Neuronal stem cell (in vitro differentiated cells): ENCODE data around the gene SSU72.
A peak's percentile ranks its signal among the peaks of the same experiment; 100 is the strongest.
"Not testable (repeated sequence)": the region's sequence is repeated elsewhere in the genome, so short reads cannot be mapped to it uniquely, and the experiment has no call there.

Experiments used
- DNase-seq: peaks from one replicate; pipeline ENCODE4 v3.0.0-alpha.2; 2013; ENCODE audit warnings: low spot score
- H2AFZ ChIP-seq: one replicate; pipeline ENCODE4 v1.6.1; 2013; ENCODE audit warnings: mild to moderate bottlenecking, low read length, inconsistent platforms
- H2AK5ac ChIP-seq: 2 replicates; pipeline ENCODE4 v1.6.1; 2013; ENCODE audit warnings: low read depth, mild to moderate bottlenecking, inconsistent platforms, low read length, moderate library complexity, mixed read lengths
- H2BK120ac ChIP-seq: 2 replicates; pipeline ENCODE4 v1.6.1; 2013; ENCODE audit warnings: low read depth, mild to moderate bottlenecking, inconsistent platforms, low read length, moderate library complexity, mixed read lengths
- H2BK12ac ChIP-seq: one replicate; pipeline ENCODE4 v1.6.1; 2013; ENCODE audit warnings: low read length, inconsistent platforms
- H2BK15ac ChIP-seq: 2 replicates; pipeline ENCODE4 v1.6.1; 2013; ENCODE audit warnings: mild to moderate bottlenecking, low read length, inconsistent platforms, mixed read lengths
- H2BK5ac ChIP-seq: one replicate; pipeline ENCODE4 v1.6.1; 2013; ENCODE audit warnings: inconsistent platforms, mild to moderate bottlenecking, low read length, moderate library complexity
- H3K14ac ChIP-seq: one replicate; pipeline ENCODE4 v1.6.1; 2013; ENCODE audit warnings: low read length, inconsistent platforms
- H3K18ac ChIP-seq: 2 replicates; pipeline ENCODE4 v1.6.1; 2013; ENCODE audit warnings: low read length, inconsistent platforms
- H3K23ac ChIP-seq: 2 replicates; pipeline ENCODE4 v1.6.1; 2013; ENCODE audit warnings: low read depth, mild to moderate bottlenecking, mixed read lengths, low read length, inconsistent platforms; ENCODE audit not compliant: poor library complexity
- H3K27ac ChIP-seq: replicated peaks from 3 replicates; pipeline ENCODE4 v1.5.1; 2013; ENCODE audit warnings: low read length, inconsistent platforms
- H3K27me3 ChIP-seq, 3 experiments: 2 replicates each; pipeline ENCODE4 v1.6.1; 2013; ENCODE audit warnings: low read length in 3 of 3, mild to moderate bottlenecking in 2 of 3, inconsistent platforms in 1 of 3, low read depth in 1 of 3, mixed read lengths in 1 of 3, moderate library complexity in 1 of 3; ENCODE audit not compliant: control insufficient read depth in 3 of 3, insufficient read depth in 3 of 3
- H3K36me3 ChIP-seq, 2 donors: replicated peaks in 1 of 2; 2 replicates each; pipeline ENCODE4 v1.6.1; 2013; ENCODE audit warnings: low read length in 2 of 2; ENCODE audit not compliant: control insufficient read depth in 2 of 2, insufficient read depth in 2 of 2
- H3K4ac ChIP-seq: 2 replicates; pipeline ENCODE4 v1.6.1; 2013; ENCODE audit warnings: inconsistent platforms, mild to moderate bottlenecking, low read length, moderate library complexity
- H3K4me1 ChIP-seq, 2 donors: 1 replicate in 1 of 2; 2 replicates in 1 of 2; pipeline ENCODE4 v1.6.1; 2013; ENCODE audit warnings: low read length in 2 of 2, low read depth in 1 of 2; ENCODE audit not compliant: control insufficient read depth in 2 of 2, insufficient read depth in 1 of 2
- H3K4me2 ChIP-seq: one replicate; pipeline ENCODE4 v1.6.1; 2013; ENCODE audit warnings: mild to moderate bottlenecking, low read length, inconsistent platforms; ENCODE audit not compliant: insufficient read depth, poor library complexity, severe bottlenecking
- H3K4me3 ChIP-seq, 2 donors: 2 replicates each; pipeline ENCODE4 v1.5.1; 2013; ENCODE audit warnings: low read length in 2 of 2, mild to moderate bottlenecking in 2 of 2, inconsistent platforms in 1 of 2, moderate library complexity in 1 of 2
- H3K79me1 ChIP-seq: one replicate; pipeline ENCODE4 v1.6.1; 2013; ENCODE audit warnings: low read depth, mild to moderate bottlenecking, inconsistent platforms, low read length, moderate library complexity
- H3K9ac ChIP-seq: one replicate; pipeline ENCODE4 v1.6.1; 2013; ENCODE audit warnings: mild to moderate bottlenecking, low read depth, low read length, inconsistent platforms; ENCODE audit not compliant: poor library complexity
- H3K9me3 ChIP-seq, 2 donors: replicated peaks in 1 of 2; 2 replicates each; pipeline versions ENCODE3 to v1.6.1; 2013; ENCODE audit warnings: low read length in 2 of 2, mild to moderate bottlenecking in 2 of 2, inconsistent platforms in 1 of 2, low read depth in 1 of 2, mixed read lengths in 1 of 2, moderate library complexity in 1 of 2; ENCODE audit not compliant: control insufficient read depth in 2 of 2, insufficient read depth in 1 of 2
- H4K8ac ChIP-seq: one replicate; pipeline ENCODE4 v1.6.1; 2013; ENCODE audit warnings: low read depth, mild to moderate bottlenecking, inconsistent platforms, low read length, moderate library complexity
- H4K91ac ChIP-seq: one replicate; pipeline ENCODE4 v1.6.1; 2013; ENCODE audit warnings: low read length, low read depth, mild to moderate bottlenecking, inconsistent platforms; ENCODE audit not compliant: poor library complexity
- WGBS, 2 donors: extraction: QIAGEN DNeasy Blood & Tissue Kit; methylation state at CpG; one replicate each; pipeline ENCODE4 v1.1.7; 2013; ENCODE audit warnings: missing lambda C conversion rate in 2 of 2, mixed read lengths in 1 of 2; ENCODE audit not compliant: insufficient read length in 2 of 2, insufficient replicate concordance in 1 of 2; ENCODE audit errors: extremely low coverage in 2 of 2; 5-methylcytosine and 5-hydroxymethylcytosine counted together

SSU72 gene

DNA sequence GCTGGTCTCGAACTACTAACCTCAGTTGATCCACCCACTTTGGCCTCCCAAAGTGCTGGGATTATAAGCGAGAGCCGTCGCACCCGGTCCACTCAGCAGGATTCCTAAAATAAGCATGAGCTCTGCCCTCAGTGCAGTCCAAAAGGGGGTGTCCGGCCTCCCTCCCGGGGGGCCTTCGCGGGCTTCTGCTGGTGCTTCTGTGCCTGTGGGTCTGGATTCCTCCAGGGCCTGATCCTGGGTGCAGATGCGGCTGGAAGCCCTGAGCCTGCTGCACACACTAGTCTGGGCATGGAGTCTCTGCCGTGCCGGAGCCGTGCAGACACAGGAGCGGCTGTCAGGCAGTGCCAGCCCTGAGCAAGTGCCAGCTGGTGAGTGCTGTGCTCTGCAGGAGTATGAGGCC lies 57.7 kb downstream of the SSU72 start:
- not testable (repeated sequence) for H2BK5ac ChIP-seq, H3K9me3 ChIP-seq, H2BK120ac ChIP-seq, H2BK12ac ChIP-seq, H3K79me1 ChIP-seq, H3K4ac ChIP-seq, H3K18ac ChIP-seq, H3K4me1 ChIP-seq, H3K27me3 ChIP-seq, H2AFZ ChIP-seq, H3K9ac ChIP-seq, H2BK15ac ChIP-seq, H3K23ac ChIP-seq, H3K4me2 ChIP-seq, H4K8ac ChIP-seq, H4K91ac ChIP-seq, H3K27ac ChIP-seq, H3K4me3 ChIP-seq, H2AK5ac ChIP-seq, DNase-seq, H3K14ac ChIP-seq
- H3K36me3 ChIP-seq, result peaks cover 13 to 28% of the 10 kb centered on the region in 2 donors
- no CpG with 5 or more reads among the region's 14 CpGs for WGBS, 2 donors

DNA sequence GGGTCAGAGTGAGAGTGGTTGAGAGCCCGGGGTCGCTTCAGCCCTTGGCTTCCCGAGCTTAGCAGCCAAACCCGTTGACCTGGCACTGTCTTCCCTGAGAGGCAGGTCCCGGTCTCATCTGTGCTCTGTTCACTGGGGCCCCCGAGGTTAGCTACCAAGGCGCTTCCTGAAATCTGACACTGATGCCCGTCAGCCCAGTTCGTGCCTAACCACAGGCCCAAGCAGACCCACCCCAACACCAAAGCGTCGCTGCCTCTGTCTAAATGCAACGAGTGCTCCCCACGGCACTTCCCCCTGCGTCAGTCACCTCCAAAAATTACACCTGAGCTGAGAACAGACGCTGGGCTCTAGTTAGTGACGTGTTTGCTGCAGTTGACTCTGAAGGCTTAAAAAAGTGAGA lies 60.3 kb downstream of the SSU72 start:
- not testable (repeated sequence) for H3K18ac ChIP-seq, H4K91ac ChIP-seq, H3K14ac ChIP-seq, H3K27me3 ChIP-seq, H3K27ac ChIP-seq, H2BK120ac ChIP-seq, H2BK15ac ChIP-seq, H3K23ac ChIP-seq, H3K9ac ChIP-seq, H2BK5ac ChIP-seq, H3K4me3 ChIP-seq, H3K4me2 ChIP-seq, H2BK12ac ChIP-seq, H3K79me1 ChIP-seq, H2AK5ac ChIP-seq, DNase-seq, H3K4ac ChIP-seq, H3K4me1 ChIP-seq, H4K8ac ChIP-seq, H3K9me3 ChIP-seq, H2AFZ ChIP-seq
- WGBS, 2 donors, result no CpG with 5 or more reads among the region's 16 CpGs
- H3K36me3 ChIP-seq, result peaks cover 11 to 17% of the 10 kb centered on the region in 2 donors

DNA sequence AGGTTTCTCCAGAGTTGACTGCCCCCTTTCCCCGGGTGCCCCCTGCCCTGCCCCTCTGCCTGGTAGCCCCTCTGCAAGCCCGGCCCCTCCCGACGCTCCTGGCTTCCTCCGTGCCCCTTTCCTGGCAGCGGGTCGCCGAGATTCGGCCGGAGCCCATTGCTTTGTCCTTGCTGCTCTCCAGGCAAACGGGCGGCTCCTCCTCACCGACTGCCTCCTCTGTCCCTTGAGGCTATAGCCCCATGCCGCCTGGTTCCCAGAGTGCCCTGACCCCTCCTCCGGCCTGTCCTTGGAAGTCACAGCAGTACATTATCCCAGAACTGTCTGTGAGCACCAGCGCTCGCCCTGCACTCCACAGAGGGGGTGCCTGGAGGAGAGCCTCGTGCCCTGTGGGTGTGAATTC lies 61.0 kb downstream of the SSU72 start:
- H3K4ac ChIP-seq, H4K8ac ChIP-seq, H3K4me1 ChIP-seq, H3K27me3 ChIP-seq, H3K79me1 ChIP-seq, H2BK12ac ChIP-seq, H2BK15ac ChIP-seq, DNase-seq, H2AK5ac ChIP-seq, H3K4me2 ChIP-seq, H2BK120ac ChIP-seq, H3K27ac ChIP-seq, H3K14ac ChIP-seq, H3K9ac ChIP-seq, H3K18ac ChIP-seq, H2BK5ac ChIP-seq, H3K9me3 ChIP-seq, H4K91ac ChIP-seq, H3K23ac ChIP-seq, H2AFZ ChIP-seq: not testable (repeated sequence)
- no CpG with 5 or more reads among the region's 18 CpGs for WGBS, 2 donors
- Histone ChIP-seq H3K36me3 (peaks cover 11 to 14% of the 10 kb centered on the region in 2 donors), H3K4me3 (peak overlapping the region in 1 of 2 donors; percentile 4)

DNA sequence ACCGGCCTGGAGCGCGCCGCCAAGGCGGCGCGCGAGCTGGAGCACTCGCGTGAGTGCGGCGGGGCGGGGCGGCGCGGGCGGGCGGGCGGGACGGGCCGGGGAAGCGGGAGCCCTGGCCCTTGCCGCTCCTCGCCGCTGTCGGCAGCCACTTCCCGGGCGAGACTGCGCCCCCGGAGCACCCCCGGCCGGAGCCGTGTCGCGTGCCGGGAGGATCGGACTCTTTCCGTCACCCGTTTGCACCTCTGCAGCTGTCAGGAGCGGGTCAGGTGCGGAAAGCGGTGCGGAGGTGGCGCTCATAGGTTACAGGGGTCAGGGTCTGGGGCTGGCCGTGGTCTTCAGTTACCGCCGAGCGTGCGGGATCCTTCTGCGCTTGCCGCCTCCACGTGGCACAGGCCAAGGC lies 62.2 kb downstream of the SSU72 start:
- H2AK5ac ChIP-seq, H4K91ac ChIP-seq, H3K18ac ChIP-seq, H2BK5ac ChIP-seq, H3K23ac ChIP-seq, H2BK12ac ChIP-seq, H3K14ac ChIP-seq, H2BK120ac ChIP-seq, H3K4ac ChIP-seq, H4K8ac ChIP-seq, H3K4me1 ChIP-seq, DNase-seq, H3K27ac ChIP-seq, H3K36me3 ChIP-seq, H3K9me3 ChIP-seq, H3K79me1 ChIP-seq, H3K27me3 ChIP-seq, H2AFZ ChIP-seq, H2BK15ac ChIP-seq: not testable (repeated sequence)
- Histone ChIP-seq H3K9ac (peak overlapping the region; percentile 70), H3K4me2 (peak overlapping the region; percentile 66), H3K4me3 (peak overlapping the region; percentile 58 to 84)
- no CpG with 5 or more reads among the region's 52 CpGs for WGBS, 2 donors
